Urinary bladder (tissue), 4 donors: ENCODE measurements around the gene MEF2C. TPM values are rescaled to one million over a fixed set of nuclear protein-coding genes. Genes with fewer than 3 reads are reported as not detected.

Experiments used
- DNase-seq: peaks from one replicate; pipeline ENCODE4 v3.0.0-alpha.2; 2015; ENCODE audit errors: extremely low spot score
- H3K27ac ChIP-seq: one replicate; pipeline ENCODE4 v1.5.1; 2013; ENCODE audit warnings: low read depth, mild to moderate bottlenecking, moderate library complexity
- H3K36me3 ChIP-seq: one replicate; pipeline ENCODE4 v1.6.1; 2013; ENCODE audit warnings: mild to moderate bottlenecking, moderate library complexity; ENCODE audit not compliant: insufficient read depth
- H3K4me1 ChIP-seq: one replicate; pipeline ENCODE4 v1.6.1; 2013; ENCODE audit warnings: mild to moderate bottlenecking, moderate library complexity; ENCODE audit not compliant: insufficient read depth
- H3K4me3 ChIP-seq: one replicate; pipeline ENCODE4 v1.5.1; 2013; ENCODE audit warnings: low read depth, low read length
- WGBS: extraction: QIAGEN DNeasy Blood & Tissue Kit; methylation state at CpG from one replicate; pipeline ENCODE4 v1.1.7; 2013; 5-methylcytosine and 5-hydroxymethylcytosine counted together
- polyA plus RNA-seq: library from polyadenylated mRNA; stranded (reverse); fragments of 200-250 nt; gene quantifications from one replicate; pipeline ENCODE4 v1.2.3, GENCODE V29; 2013
- total RNA-seq: library from RNA; depleted of rRNA; stranded (reverse); fragments of >200 nt; gene quantifications from one replicate; pipeline ENCODE4 v1.2.3, GENCODE V29; 2014
- donor health status: healthy with polysubstance abuse.
- donor health status: healthy.

MEF2C gene
- total and polyA plus RNA-seq, 2 donors: 25.2 to 166 TPM

DNA sequence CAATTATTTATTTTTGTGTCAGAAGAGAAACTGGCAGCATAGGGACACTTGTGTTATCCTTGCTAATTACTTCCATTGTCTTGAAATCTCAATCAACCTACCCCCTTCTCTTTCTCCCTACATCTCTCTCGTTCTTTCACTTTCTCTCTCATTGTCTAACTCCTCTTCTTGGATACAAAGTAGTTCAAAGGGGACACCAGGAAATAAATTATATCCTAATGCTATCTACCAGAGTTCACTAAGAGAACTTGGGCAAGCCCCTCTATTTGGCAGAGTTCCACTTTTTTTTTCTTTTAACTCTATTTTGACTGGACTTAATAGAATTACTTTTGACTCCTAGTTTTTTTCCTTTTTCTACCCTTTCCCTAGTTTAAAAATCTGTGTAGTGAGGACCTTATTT lies 102.2 kb downstream of the MEF2C start:
- H3K27ac ChIP-seq: no peak overlapping the region
- no peak for DNase-seq
- 62% methylated on average over 1 of the region's 1 CpG for WGBS
- no peak overlapping the region for H3K4me3 ChIP-seq
- H3K36me3 ChIP-seq: no peaks in the 10 kb centered on the region
- H3K4me1 ChIP-seq: no peaks in the 10 kb centered on the region

DNA sequence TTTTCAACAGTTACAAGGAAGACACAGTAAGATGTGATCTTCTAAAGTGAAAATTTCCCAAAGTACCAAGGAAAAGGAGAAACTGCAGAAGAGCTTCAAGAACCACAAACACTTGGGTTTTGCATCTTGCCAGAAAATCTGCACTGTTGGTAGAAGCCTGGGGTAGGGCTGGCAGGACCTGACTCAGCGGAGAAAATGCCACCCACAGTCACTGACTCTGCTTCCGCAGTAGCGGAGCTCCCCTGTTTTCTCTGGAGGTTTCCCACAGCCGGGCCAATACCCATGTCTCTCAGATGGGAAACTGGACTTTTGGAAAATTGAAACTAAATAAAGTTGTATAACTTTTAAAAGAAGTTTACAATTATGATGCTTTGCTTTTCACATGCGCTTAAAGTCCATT lies 104.2 kb downstream of the MEF2C start:
- no peak for DNase-seq
- Histone ChIP-seq H3K4me1 (no peaks in the 10 kb centered on the region), H3K4me3 (no peak overlapping the region), H3K36me3 (no peaks in the 10 kb centered on the region), H3K27ac (no peak overlapping the region)
- 86% methylated on average over 5 of the region's 5 CpGs for WGBS

DNA sequence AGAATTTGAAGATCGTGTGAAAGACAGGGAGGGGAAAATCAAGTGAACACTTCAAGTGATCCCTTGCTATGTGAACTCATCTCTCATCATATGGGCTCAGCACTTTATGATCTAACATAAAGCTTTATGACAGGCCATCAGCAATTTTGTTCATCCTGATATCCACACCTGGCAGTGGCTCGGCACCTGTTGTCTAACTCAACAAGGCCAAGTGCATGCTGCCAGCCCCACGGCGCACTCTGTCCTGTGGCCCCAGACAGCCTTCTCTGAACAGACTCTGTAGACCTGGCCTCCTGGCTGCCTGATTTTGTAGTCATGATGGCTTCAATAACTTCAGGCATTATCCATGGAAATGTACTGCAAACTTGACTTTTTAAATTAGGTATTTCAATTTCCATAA lies 106.3 kb downstream of the MEF2C start:
- 92% methylated on average over 4 of the region's 4 CpGs for WGBS
- H3K4me3 ChIP-seq: no peak overlapping the region
- H3K4me1 ChIP-seq: no peaks in the 10 kb centered on the region
- no peak overlapping the region for H3K27ac ChIP-seq
- DNase-seq: no peak
- H3K36me3 ChIP-seq: no peaks in the 10 kb centered on the region

DNA sequence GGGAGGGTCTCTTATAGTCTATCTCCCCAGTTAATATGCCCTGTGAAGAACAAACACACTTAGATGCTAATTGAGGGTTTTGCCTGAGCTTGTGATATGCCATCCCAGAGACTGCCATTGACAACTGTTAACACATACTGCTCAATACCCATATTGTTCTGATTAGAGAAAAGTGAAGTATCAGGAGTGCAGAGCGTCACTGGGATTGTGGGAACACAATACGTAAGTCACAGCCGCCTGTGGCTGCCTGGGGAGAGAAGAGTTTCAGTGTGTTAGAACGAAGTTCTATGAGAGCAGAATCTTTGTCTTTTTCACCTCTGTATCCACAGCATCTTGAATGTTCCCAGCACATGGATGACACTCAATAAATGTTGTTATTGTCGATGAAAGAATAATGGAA lies 110.2 kb downstream of the MEF2C start:
- Histone ChIP-seq H3K4me3 (no peak overlapping the region), H3K36me3 (no peaks in the 10 kb centered on the region), H3K27ac (no peak overlapping the region), H3K4me1 (peaks cover 2% of the 10 kb centered on the region)
- WGBS: 87% methylated on average over 5 of the region's 5 CpGs
- no peak for DNase-seq

DNA sequence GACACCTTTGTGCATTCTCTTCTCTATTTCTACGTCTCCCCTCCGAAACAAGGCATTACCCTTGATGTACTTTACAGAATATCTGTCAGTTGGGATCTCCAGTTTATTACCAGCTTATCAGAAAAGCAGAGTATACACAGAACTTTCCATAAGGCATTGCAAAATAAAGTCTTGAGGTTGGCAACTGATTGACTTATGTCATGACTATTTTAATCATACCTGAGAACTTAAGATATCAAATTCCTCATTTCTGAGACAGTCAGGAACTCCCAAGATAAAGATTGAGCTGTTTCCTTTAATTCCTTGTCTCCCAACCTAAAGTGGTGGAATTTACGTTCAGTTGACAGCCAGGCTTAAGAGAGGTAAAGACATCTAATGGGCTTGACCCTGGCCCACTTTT lies 110.9 kb downstream of the MEF2C start:
- H3K27ac ChIP-seq: no peak overlapping the region
- no peak for DNase-seq
- peaks cover 2% of the 10 kb centered on the region for H3K4me1 ChIP-seq
- H3K4me3 ChIP-seq: no peak overlapping the region
- 95% methylated on average over 3 of the region's 3 CpGs for WGBS
- H3K36me3 ChIP-seq: no peaks in the 10 kb centered on the region

DNA sequence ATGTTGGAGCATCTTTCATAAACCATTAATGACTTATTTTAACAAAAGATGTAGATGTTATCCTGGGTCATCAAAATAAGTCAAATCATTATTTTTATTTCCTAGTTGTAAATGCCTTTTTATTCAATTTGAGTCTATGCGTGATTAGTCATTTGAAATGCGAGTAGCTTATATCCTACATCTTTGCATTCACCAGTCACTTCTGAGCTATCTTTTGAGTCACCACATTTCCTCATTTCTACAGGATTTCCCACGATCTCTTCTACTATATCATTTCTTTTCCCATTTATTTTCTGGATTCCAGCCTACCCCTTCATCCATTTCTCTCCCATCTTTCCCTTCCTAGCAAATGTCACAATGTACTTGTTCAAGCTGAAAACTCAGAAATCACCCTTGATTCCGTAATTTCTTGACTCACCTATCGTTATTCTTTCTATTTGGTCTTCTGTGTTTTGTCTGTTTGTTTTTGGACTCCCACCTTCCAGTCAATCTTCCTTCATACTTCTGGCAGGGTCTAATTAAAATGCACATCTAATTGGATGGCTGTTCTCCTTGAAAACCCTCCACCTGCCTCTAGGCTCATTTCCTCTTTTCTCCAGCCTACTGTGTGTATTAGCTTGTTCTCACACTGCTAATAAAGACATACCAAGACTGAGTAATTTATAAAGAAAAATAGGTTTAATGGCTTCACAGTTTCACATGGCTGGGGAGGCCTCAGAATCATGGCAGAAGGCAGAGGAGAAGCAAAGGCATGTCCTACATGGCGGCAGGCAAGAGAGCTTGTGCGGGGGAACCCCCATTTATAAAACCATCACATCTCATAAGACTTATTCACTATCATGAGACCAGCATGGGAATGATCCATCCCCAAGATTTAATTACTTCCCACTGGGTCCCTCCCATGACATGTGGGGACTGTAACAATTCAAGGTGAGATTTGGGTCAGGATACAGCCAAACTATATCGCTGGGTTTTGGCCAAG lies 112.4 kb downstream of the MEF2C start:
- Histone ChIP-seq H3K36me3 (no peaks in the 10 kb centered on the region), H3K4me3 (no peak overlapping the region), H3K4me1 (peaks cover 2% of the 10 kb centered on the region), H3K27ac (no peak overlapping the region)
- WGBS: 95% methylated on average over 8 of the region's 8 CpGs
- DNase-seq: no peak

DNA sequence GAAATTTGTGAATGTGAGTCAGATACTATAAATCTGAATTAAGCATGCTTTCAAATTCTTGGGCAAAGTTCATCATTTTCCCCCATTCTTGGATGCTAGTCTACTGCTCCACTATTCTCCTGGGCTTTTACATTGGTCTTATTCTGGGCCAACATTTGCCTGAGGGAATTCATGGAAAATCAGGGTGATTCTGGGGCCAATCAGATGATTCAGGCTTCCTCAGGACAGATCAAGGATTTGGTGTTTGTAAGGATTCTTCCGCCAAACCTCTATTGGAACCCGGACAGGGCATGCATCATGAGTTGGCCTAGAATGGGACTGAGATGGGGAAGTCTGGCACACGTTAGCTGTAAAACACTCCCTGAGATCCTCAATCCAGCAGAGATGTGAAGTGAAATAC lies 113.8 kb downstream of the MEF2C start:
- WGBS: 67% methylated on average over 3 of the region's 3 CpGs
- H3K4me1 ChIP-seq: peaks cover 2% of the 10 kb centered on the region
- H3K36me3 ChIP-seq: no peaks in the 10 kb centered on the region
- no peak overlapping the region for H3K27ac ChIP-seq
- H3K4me3 ChIP-seq: no peak overlapping the region
- DNase-seq: no peak

DNA sequence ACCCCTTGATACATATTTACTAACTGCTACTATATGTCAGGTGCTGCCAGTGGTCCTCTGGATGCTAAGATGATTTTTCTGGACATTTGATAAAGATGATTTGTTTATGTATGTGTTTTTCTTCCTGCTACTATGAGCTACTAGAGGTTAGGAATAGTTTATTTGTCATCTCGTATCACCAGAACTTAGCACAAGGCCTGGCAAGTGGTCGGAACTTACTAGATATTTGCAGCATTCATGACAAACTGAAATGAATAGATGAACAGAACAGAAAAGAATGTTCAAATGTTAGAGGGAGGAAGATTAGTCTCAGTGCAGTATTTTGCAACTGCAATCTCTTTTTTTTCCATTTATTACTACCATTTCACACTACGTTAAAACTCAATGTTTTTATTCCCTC lies 114.6 kb downstream of the MEF2C start:
- Histone ChIP-seq H3K4me3 (no peak overlapping the region), H3K27ac (no peak overlapping the region), H3K36me3 (no peaks in the 10 kb centered on the region), H3K4me1 (peaks cover 2% of the 10 kb centered on the region)
- no peak for DNase-seq
- WGBS: 80% methylated on average over 3 of the region's 3 CpGs

DNA sequence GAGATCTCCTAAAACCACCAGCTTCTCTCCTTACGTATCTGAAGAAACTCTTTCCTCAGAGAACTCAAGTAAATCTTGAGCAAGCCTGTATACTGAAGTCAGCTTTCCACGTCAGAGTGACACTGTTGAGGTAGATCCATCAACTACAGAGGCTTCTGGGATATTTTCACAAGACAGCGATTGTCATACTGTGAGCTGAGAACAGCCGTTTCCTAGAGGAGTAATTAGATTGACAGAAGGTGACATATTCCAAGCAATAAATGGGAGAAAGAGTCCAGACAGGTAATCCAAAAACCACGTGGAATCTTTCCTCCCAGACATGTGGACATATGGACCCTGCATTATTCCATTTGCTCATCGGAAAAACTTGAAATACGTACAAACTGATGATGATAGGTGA lies 117.2 kb downstream of the MEF2C start:
- Histone ChIP-seq H3K4me1 (peaks cover 2% of the 10 kb centered on the region), H3K4me3 (no peak overlapping the region), H3K27ac (no peak overlapping the region), H3K36me3 (no peaks in the 10 kb centered on the region)
- WGBS: 92% methylated on average over 7 of the region's 7 CpGs
- DNase-seq: no peak

DNA sequence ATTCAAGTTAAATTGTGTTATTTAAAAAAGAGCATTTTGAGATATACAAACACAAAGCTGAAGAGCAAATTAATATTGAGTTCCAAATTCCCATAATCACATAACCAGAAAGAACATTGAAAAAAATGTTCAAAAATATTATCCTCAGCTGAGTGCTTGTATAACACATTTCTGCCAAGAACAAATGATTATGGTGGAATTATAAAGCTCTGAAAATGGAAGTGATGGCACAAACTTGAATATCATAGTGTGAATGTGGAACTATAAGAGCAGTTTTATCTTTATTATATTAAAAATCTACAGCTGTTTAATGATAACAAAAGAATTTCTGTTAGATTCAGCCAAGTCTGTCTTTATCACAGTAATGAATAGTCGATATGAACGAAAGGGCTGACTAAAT lies 117.8 kb downstream of the MEF2C start:
- Histone ChIP-seq H3K36me3 (no peaks in the 10 kb centered on the region), H3K4me1 (peaks cover 2% of the 10 kb centered on the region), H3K4me3 (no peak overlapping the region), H3K27ac (no peak overlapping the region)
- WGBS: 35% methylated on average over 2 of the region's 2 CpGs
- no peak for DNase-seq

DNA sequence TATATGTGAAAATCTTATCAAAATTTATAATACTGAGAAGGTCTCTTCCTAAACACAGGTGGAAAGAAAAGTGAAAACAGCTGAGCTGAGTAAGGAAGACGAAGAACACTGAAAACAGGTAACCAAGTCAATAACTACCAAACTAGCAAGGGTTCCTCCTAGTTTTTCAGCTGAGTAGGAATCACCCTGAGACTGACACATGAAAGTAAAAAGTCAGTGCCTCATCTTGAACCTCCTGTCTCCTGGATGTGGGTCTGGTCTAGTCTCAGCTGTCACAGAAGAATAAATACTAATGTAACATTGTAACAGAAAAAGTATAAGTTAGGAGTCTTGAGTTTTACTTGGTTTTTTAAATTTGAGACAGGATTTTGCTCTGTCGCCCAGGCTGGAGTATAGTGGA lies 121.0 kb downstream of the MEF2C start:
- no peak overlapping the region for H3K4me3 ChIP-seq
- no peak overlapping the region for H3K27ac ChIP-seq
- 93% methylated on average over 2 of the region's 2 CpGs for WGBS
- no peaks in the 10 kb centered on the region for H3K36me3 ChIP-seq
- DNase-seq: no peak
- no peaks in the 10 kb centered on the region for H3K4me1 ChIP-seq

DNA sequence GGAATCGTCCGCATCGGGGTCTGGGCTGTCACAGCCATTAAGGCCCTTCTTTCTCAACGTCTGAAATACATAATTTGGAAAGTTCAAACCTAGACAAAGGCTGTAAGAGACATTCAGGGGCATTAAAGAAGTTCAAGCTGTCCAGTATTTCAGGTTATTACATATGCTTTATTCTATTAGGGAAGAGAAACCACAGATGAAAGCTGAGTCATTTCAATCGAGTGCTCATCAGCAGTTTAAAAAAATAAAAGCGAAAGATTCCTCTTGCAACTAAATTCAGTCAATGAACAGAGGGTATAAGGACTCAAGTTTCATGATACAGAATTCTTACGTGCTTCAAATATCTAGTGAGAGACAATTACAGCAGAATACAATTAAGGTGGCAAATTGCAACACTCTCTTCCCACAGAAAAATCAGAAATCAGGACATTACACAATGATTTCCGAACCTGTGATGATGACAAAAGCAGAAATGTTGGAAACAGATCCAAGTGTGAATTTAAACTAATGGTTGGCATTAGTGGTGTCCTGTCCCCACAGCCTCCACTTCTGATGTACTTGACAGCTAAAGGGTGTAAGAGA lies 121.6 kb downstream of the MEF2C start:
- DNase-seq: no peak
- Histone ChIP-seq H3K4me3 (no peak overlapping the region), H3K27ac (no peak overlapping the region), H3K36me3 (no peaks in the 10 kb centered on the region), H3K4me1 (no peaks in the 10 kb centered on the region)
- 84% methylated on average over 8 of the region's 8 CpGs for WGBS

DNA sequence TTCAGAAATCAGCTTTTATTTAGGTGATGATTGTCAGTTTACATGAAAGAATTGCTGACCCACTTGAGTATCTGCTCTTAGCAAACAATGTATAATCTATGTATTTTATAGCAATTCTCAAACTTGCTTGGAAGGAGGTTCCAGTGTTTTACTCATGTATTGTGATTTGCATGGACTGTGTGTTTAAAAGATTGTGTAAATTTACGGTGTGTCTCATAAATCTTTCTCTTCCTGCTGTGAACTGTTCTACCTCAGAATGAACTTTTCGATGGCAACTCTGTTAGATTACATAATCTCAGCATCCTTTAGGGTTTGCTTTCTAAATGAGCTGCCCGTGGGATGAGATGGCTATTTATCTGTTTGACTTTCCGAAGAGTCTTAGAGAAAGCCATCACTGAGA lies 122.5 kb downstream of the MEF2C start:
- no peak for DNase-seq
- 44% methylated on average over 4 of the region's 4 CpGs for WGBS
- Histone ChIP-seq H3K36me3 (no peaks in the 10 kb centered on the region), H3K27ac (no peak overlapping the region), H3K4me3 (no peak overlapping the region), H3K4me1 (no peaks in the 10 kb centered on the region)

DNA sequence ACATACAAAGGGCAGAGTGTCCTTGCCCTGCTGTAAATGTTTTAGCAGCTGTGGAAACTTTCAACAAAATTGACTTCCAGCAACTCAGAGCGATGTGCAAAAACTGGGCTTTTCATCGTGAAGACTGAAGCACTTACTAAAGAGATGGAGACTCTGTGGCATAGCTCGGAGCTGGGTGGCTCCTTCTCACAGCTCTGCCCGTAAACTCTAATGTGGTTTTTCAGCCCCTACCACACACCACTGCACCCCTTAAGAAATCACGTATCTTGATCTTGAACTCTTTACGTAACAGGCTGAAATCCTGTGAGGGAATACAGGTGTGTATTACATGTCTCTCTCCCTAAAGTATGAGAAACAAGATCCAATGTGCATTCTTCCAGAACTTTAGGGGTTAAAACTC lies 124.4 kb downstream of the MEF2C start:
- Histone ChIP-seq H3K27ac (no peak overlapping the region), H3K4me3 (no peak overlapping the region), H3K36me3 (no peaks in the 10 kb centered on the region), H3K4me1 (no peaks in the 10 kb centered on the region)
- WGBS: 85% methylated on average over 6 of the region's 6 CpGs
- DNase-seq: no peak
